ENCODE measurements around the gene ID3. TPM values are rescaled to one million over a fixed set of nuclear protein-coding genes. Genes with fewer than 3 reads are reported as not detected.

Gene ID3
- total and polyA plus RNA-seq, 2 of the 8 experiments (the other 6 are each of a cell fraction or from before 2014, with no cell fraction given) = 240 to 304 TPM

GRCh38 chr1:23588749-23589548 lies 29.6 kb upstream of the ID3 start:
- Histone ChIP-seq H4K8ac (ENCODE audit: extremely low read depth, insufficient read depth, low read length) (no peak overlapping the region; the same call in 1 of the 2 replicates), H3K9me3 (ENCODE audit: insufficient read depth in 2 of 2, low read depth in 1 of 2, low read length in 1 of 2) (no peaks in the 10 kb centered on the region), H2AK5ac (ENCODE audit: low read depth, low read length) (peak overlapping the region; percentile 65; the same call in 1 of the 2 replicates), H3K79me1 (ENCODE audit: low read depth, low read length) (no peaks in the 10 kb centered on the region), H3K4me1 (replicated peaks in 1 of 4; ENCODE audit: control insufficient read depth in 3 of 4, insufficient read depth in 4 of 4, low read length in 3 of 4) (peaks cover 0 to 9% (median 5%) of the 10 kb centered on the region in 4 experiments; a peak in 3 of 7 replicates), H2BK12ac (ENCODE audit: low read depth, low read length) (peak overlapping the region; percentile 84; the same call in 1 of the 2 replicates), H3K27ac (ENCODE audit: low read depth, low read length) (no peak overlapping the region), H4K20me1 (replicated peaks in 1 of 2; ENCODE audit: control insufficient read depth in 1 of 2, insufficient read depth in 2 of 2, low read length in 2 of 2) (no peaks in the 10 kb centered on the region), H3K9ac (replicated peaks in 1 of 4; ENCODE audit: extremely low read depth in 1 of 4, low read depth in 3 of 4, low read length in 3 of 4) (no peak overlapping the region), H4K5ac (ENCODE audit: insufficient read length, low read depth, low read length) (no peak overlapping the region), H2BK20ac (ENCODE audit: low read length) (peak overlapping the region; percentile 97; the same call in 1 of the 2 replicates), H3K4me2 (ENCODE audit: insufficient read depth in 1 of 2, low read depth in 2 of 2, low read length in 2 of 2) (no peak overlapping the region), H2AFZ (ENCODE audit: low read length) (0 out of 2 replicates have a peak overlapping the region, but pooled peaks have one; percentile 17), H3K18ac (ENCODE audit: extremely low read depth, low read length) (no peak overlapping the region; the same call in 1 of the 2 replicates), H3K14ac (ENCODE audit: insufficient read length) (no peak overlapping the region), H3K56ac (replicated peaks; ENCODE audit: insufficient read length, low read depth, low read length) (no peak overlapping the region), H3K23me2 (ENCODE audit: low read depth, low read length) (no peaks in the 10 kb centered on the region; the same call in 1 of the 2 replicates), H2BK120ac (replicated peaks; ENCODE audit: low read depth, low read length) (peak overlapping the region; percentile 56), H3K79me2 (ENCODE audit: control insufficient read depth in 1 of 2, insufficient read depth in 2 of 2, low read length in 2 of 2) (no peaks in the 10 kb centered on the region), H2BK15ac (ENCODE audit: low read length) (0 out of 2 replicates have a peak overlapping the region, but pooled peaks have one; percentile 46), H3K36me3 (ENCODE audit: control insufficient read depth in 2 of 4, insufficient read depth in 4 of 4, low read length in 3 of 4) (no peaks in the 10 kb centered on the region), H3K4me3 (ENCODE audit: extremely low read depth in 1 of 4, insufficient read depth in 2 of 4, low read depth in 3 of 4, low read length in 4 of 4) (no peak overlapping the region), H4K91ac (replicated peaks; ENCODE audit: insufficient read length, low read length) (peak overlapping the region; percentile 62), H3K4ac (replicated peaks; ENCODE audit: insufficient read length, low read depth, low read length) (peak overlapping the region; percentile 38), H3K27me3 (replicated peaks in 1 of 4; ENCODE audit: control insufficient read depth in 3 of 4, extremely low read depth in 1 of 4, insufficient read depth in 3 of 4, low read length in 3 of 4) (no peaks in the 10 kb centered on the region), H2BK5ac (ENCODE audit: low read depth, low read length) (peak overlapping the region; percentile 75; the same call in 1 of the 2 replicates), H3K23ac (ENCODE audit: insufficient read length) (no peak overlapping the region)
- WGBS, 2 experiments (ENCODE audit: extremely low coverage in 1 of 2, insufficient coverage in 1 of 2, insufficient read length in 1 of 2, insufficient replicate concordance in 2 of 2, low coverage in 1 of 2, low lambda C conversion rate in 2 of 2, missing lambda C conversion rate in 1 of 2) = 83% methylated on average over 11 of the region's 11 CpGs; no CpG with 5 or more reads in 1 of the 2 experiments
- CTCF ChIA-PET (ENCODE audit: partially characterized antibody) = interaction anchor here (0.8 to 2.8 kb wide), 3 partner anchors 9 to 46 kb away, joined by 3 to 13 read pairs (median 5); no protein-coding TSS in a partner anchor
- POLR2A ChIA-PET (ENCODE audit: partially characterized antibody) = interaction anchor here (0.7 to 3.4 kb wide), 4 partner anchors 9 to 30 kb away, joined by 3 to 12 read pairs (median 7); no protein-coding TSS in a partner anchor
- no peak for TF ChIP-seq TBP (IDR thresholded peaks at IDR 0.05; ENCODE audit: low read depth, low read length)
- TF ChIP-seq GABPA (IDR thresholded peaks at IDR 0.05; ENCODE audit: borderline replicate concordance, insufficient read depth, low read length) = no peak
- no peak for FAIRE-seq
- no peak for DNase-seq (ENCODE audit: low read depth in 1 of 2, low spot score in 2 of 2)

Data from H1 (cell line).